Measurements from ENCODE around the gene N4BP2L2. TPM values are rescaled to one million over a fixed set of nuclear protein-coding genes. Genes with fewer than 3 reads are reported as not detected.

N4BP2L2 gene
- total and polyA plus RNA-seq, 7 experiments from 2014 or later, result 129 to 358 (median 216) TPM

DNA sequence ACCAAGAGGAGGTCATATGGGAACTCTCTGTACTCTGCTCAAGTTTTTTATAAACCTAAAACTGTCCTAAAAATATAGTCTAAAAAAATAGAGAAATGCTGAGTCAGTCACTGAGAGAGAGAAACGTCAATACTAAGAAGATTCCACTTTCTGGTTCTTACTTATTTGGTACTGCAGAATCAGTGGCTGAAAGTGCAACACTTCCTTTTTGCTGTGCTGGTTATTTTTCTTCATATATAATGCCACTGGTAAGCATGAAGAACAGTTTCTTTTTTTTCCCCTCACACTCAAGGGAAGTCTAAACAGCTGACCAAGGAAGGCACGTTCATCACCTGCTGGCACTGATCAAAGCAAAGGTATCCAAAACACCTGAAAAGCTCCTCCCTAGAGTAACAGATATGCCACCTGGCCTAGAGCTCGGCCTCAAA, 66.4 kb downstream of the N4BP2L2 start:
- no peaks in the 10 kb centered on the region for H3K27me3 ChIP-seq (ENCODE audit: control insufficient read depth in 2 of 2, insufficient read depth in 2 of 2, low read length in 2 of 2)
- peaks cover 0 to 17% (median 0%) of the 10 kb centered on the region in 7 donors for H3K4me1 Mint-ChIP-seq
- no peak overlapping the region for H3K27ac ChIP-seq (ENCODE audit: low read depth, low read length)
- ATAC-seq, result no peak
- no peaks in the 10 kb centered on the region for H3K4me1 ChIP-seq (ENCODE audit: control insufficient read depth in 2 of 2, insufficient read depth in 2 of 2, low read length in 2 of 2)
- ChIA-PET POLR2A (no interaction called here), CTCF (no interaction called here)
- H3K36me3 Mint-ChIP-seq, result peaks cover 2 to 24% (median 7%) of the 10 kb centered on the region in 5 donors
- intact Hi-C loops (cut with micrococcal nuclease), result no loop called here
- H3K4me3 ChIP-seq (ENCODE audit: low read length), result no peak overlapping the region
- H3K9me3 ChIP-seq (ENCODE audit: control insufficient read depth in 2 of 3, low read length in 3 of 3), result no peaks in the 10 kb centered on the region
- peak overlapping the region in 2 of 9 donors; percentile 41 to 64 for H3K27ac Mint-ChIP-seq
- no peaks in the 10 kb centered on the region for H3K27me3 Mint-ChIP-seq
- no peak for DNase-seq
- H3K36me3 ChIP-seq (ENCODE audit: control insufficient read depth in 2 of 3, insufficient read depth in 3 of 3, low read length in 3 of 3), result no peaks in the 10 kb centered on the region
- peaks cover 0 to 2% (median 0%) of the 10 kb centered on the region in 11 donors for H3K9me3 Mint-ChIP-seq
- no peak overlapping the region for H3K4me3 Mint-ChIP-seq

DNA sequence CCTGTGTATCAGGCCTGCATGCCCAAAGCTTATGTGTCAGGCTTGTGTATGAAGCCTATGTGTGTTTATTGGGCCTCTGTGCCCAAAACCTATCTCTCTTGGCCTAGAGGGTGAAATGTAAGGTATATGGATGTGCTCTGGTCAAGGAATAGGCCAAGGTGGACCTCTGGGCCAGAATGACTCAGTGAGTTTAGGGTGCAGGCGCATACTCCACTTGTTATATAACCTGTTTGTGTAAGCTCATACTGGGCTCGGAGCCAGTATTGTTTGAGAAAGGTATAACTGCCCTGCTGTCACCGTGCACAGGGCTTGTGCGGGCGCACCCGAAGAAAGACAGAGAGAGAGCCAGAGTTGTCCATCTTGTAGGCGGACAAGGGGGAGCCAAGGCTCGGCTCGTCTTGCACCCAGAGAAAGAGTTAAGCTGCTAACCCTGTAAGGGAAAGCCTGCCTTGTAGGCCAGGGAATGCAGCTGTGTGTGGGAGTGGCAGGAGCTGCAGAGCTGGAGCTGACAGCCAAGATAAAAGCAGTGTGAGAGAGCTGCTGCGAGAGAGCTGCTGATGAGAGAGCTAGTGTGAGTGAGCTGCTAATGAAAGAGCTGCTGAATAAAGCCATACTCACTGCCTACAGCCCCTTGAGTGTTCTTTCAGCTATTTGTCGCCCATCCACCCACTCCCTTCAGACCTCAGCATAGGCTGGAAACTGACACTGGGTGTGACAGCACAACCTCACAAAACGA, 67.2 kb downstream of the N4BP2L2 start:
- POLR2A ChIA-PET, result no interaction called here

GRCh38 chr13:32468502-32469142, 70.0 kb downstream of the N4BP2L2 start:
- H3K27ac ChIP-seq (ENCODE audit: low read depth, low read length), result no peak overlapping the region
- no peaks in the 10 kb centered on the region for H3K4me1 ChIP-seq (ENCODE audit: control insufficient read depth in 2 of 2, insufficient read depth in 2 of 2, low read length in 2 of 2)
- intact Hi-C loops (cut with micrococcal nuclease), result loop anchor here (5.0 kb wide), 2 partner anchors 69 to 169 kb away; partner anchors contain the start of gene N4BP2L2 (in 1 of the 2)
- Mint-ChIP-seq H3K9me3 (peaks cover 0 to 2% (median 0%) of the 10 kb centered on the region in 11 donors), H3K4me3 (no peak overlapping the region), H3K27ac (peak overlapping the region in 3 of 9 donors; percentile 3 to 68 (median 7)), H3K27me3 (no peaks in the 10 kb centered on the region), H3K4me1 (peaks cover 0 to 17% (median 0%) of the 10 kb centered on the region in 7 donors), H3K36me3 (peaks cover 0 to 16% (median 1%) of the 10 kb centered on the region in 5 donors)
- POLR2A ChIA-PET, result no interaction called here
- CTCF ChIA-PET, result interaction anchor here (0.7 kb wide), 1 partner anchor 20 kb away, joined by 3 read pairs; no protein-coding TSS in a partner anchor
- DNase-seq (no peak), ATAC-seq (no peak)
- H3K27me3 ChIP-seq (ENCODE audit: control insufficient read depth in 2 of 2, insufficient read depth in 2 of 2, low read length in 2 of 2), result no peaks in the 10 kb centered on the region
- no peaks in the 10 kb centered on the region for H3K9me3 ChIP-seq (ENCODE audit: control insufficient read depth in 2 of 3, low read length in 3 of 3)
- H3K36me3 ChIP-seq (ENCODE audit: control insufficient read depth in 2 of 3, insufficient read depth in 3 of 3, low read length in 3 of 3), result no peaks in the 10 kb centered on the region
- no peak overlapping the region for H3K4me3 ChIP-seq (ENCODE audit: low read length)

More for the DNA sequence above, 67.2 kb downstream of the N4BP2L2 start:
- no peak overlapping the region for H3K4me3 Mint-ChIP-seq
- intact Hi-C loops (cut with micrococcal nuclease), result no loop called here
- Histone ChIP-seq H3K4me1 (ENCODE audit: control insufficient read depth in 2 of 2, insufficient read depth in 2 of 2, low read length in 2 of 2) (no peaks in the 10 kb centered on the region), H3K27ac (ENCODE audit: low read depth, low read length) (no peak overlapping the region), H3K36me3 (ENCODE audit: control insufficient read depth in 2 of 3, insufficient read depth in 3 of 3, low read length in 3 of 3) (no peaks in the 10 kb centered on the region), H3K9me3 (ENCODE audit: control insufficient read depth in 2 of 3, low read length in 3 of 3) (no peaks in the 10 kb centered on the region), H3K4me3 (ENCODE audit: low read length) (no peak overlapping the region), H3K27me3 (ENCODE audit: control insufficient read depth in 2 of 2, insufficient read depth in 2 of 2, low read length in 2 of 2) (no peaks in the 10 kb centered on the region)
- H3K4me1 Mint-ChIP-seq, result peaks cover 0 to 17% (median 0%) of the 10 kb centered on the region in 7 donors
- ATAC-seq (no peak), DNase-seq (no peak)
- CTCF ChIA-PET, result interaction anchor here (0.6 kb wide), 2 partner anchors 22 to 175 kb away, joined by 3 to 5 read pairs; no protein-coding TSS in a partner anchor
- H3K36me3 Mint-ChIP-seq, result peaks cover 0 to 16% (median 4%) of the 10 kb centered on the region in 5 donors
- peaks cover 0 to 2% (median 0%) of the 10 kb centered on the region in 11 donors for H3K9me3 Mint-ChIP-seq
- H3K27ac Mint-ChIP-seq, result peak overlapping the region in 2 of 9 donors; percentile 36 to 64
- no peaks in the 10 kb centered on the region for H3K27me3 Mint-ChIP-seq

DNA sequence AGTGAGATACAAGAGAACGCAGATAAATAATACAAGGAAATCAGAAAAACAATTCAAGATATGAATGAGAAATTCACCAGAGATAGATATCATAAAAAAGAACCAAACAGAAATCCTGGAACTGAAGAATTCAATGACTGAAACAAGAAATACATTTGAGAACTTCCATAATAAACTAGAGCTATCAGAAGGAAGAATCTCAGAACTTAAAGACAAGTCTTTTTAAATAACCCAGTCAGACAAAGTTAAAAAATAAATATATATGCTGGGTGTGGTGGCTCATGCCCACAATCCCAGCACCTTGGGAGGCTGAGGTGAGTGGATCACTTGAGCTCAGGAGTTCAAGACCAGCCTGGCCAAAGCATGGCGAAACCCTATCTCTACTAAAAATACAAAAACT, 82.0 kb downstream of the N4BP2L2 start:
- Histone ChIP-seq H3K9me3 (ENCODE audit: control insufficient read depth in 2 of 3, low read length in 3 of 3) (peaks cover 0 to 25% (median 4%) of the 10 kb centered on the region in 3 experiments), H3K36me3 (ENCODE audit: control insufficient read depth in 2 of 3, insufficient read depth in 3 of 3, low read length in 3 of 3) (no peaks in the 10 kb centered on the region), H3K27ac (ENCODE audit: low read depth, low read length) (no peak overlapping the region), H3K27me3 (ENCODE audit: control insufficient read depth in 2 of 2, insufficient read depth in 2 of 2, low read length in 2 of 2) (no peaks in the 10 kb centered on the region), H3K4me1 (ENCODE audit: control insufficient read depth in 2 of 2, insufficient read depth in 2 of 2, low read length in 2 of 2) (no peaks in the 10 kb centered on the region), H3K4me3 (ENCODE audit: low read length) (no peak overlapping the region)
- H3K27ac Mint-ChIP-seq, result no peak overlapping the region
- no peak for DNase-seq
- H3K36me3 Mint-ChIP-seq, result peaks cover 29 to 76% (median 68%) of the 10 kb centered on the region in 5 donors
- no peak for ATAC-seq
- intact Hi-C loops (cut with micrococcal nuclease), result no loop called here
- no peak overlapping the region for H3K4me3 Mint-ChIP-seq
- peaks cover 0 to 14% (median 0%) of the 10 kb centered on the region in 7 donors for H3K4me1 Mint-ChIP-seq
- H3K9me3 Mint-ChIP-seq, result peaks cover 8 to 59% (median 36%) of the 10 kb centered on the region in 11 donors
- ChIA-PET CTCF (no interaction called here), POLR2A (no interaction called here)
- no peaks in the 10 kb centered on the region for H3K27me3 Mint-ChIP-seq

DNA sequence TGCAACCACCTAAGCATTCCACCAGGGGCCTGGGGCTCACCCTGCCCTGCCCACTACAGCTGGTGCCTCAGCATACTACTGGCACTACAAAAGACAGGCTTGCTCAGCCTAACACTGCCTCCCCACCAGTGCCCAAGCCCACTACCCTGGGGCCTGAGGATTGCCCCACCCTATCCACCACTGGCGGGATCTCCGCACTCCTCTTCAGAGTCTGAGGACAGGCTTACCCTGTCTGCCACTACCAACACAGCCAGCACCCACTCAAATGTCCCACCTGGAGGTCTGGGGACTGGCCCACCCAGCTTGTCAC, 83.0 kb downstream of the N4BP2L2 start:
- Mint-ChIP-seq H3K4me1 (peaks cover 0 to 14% (median 0%) of the 10 kb centered on the region in 7 donors), H3K4me3 (no peak overlapping the region), H3K9me3 (peaks cover 8 to 60% (median 31%) of the 10 kb centered on the region in 11 donors), H3K27ac (no peak overlapping the region), H3K36me3 (peaks cover 29 to 65% (median 59%) of the 10 kb centered on the region in 5 donors), H3K27me3 (no peaks in the 10 kb centered on the region)
- CTCF ChIA-PET, result no interaction called here
- no peak overlapping the region for H3K27ac ChIP-seq (ENCODE audit: low read depth, low read length)
- H3K36me3 ChIP-seq (ENCODE audit: control insufficient read depth in 2 of 3, insufficient read depth in 3 of 3, low read length in 3 of 3), result no peaks in the 10 kb centered on the region
- H3K27me3 ChIP-seq (ENCODE audit: control insufficient read depth in 2 of 2, insufficient read depth in 2 of 2, low read length in 2 of 2), result no peaks in the 10 kb centered on the region
- peaks cover 0 to 25% (median 4%) of the 10 kb centered on the region in 3 experiments for H3K9me3 ChIP-seq (ENCODE audit: control insufficient read depth in 2 of 3, low read length in 3 of 3)
- POLR2A ChIA-PET, result no interaction called here
- intact Hi-C loops (cut with micrococcal nuclease), result no loop called here
- DNase-seq, result no peak
- no peak for ATAC-seq
- H3K4me1 ChIP-seq (ENCODE audit: control insufficient read depth in 2 of 2, insufficient read depth in 2 of 2, low read length in 2 of 2), result no peaks in the 10 kb centered on the region
- H3K4me3 ChIP-seq (ENCODE audit: low read length), result no peak overlapping the region

DNA sequence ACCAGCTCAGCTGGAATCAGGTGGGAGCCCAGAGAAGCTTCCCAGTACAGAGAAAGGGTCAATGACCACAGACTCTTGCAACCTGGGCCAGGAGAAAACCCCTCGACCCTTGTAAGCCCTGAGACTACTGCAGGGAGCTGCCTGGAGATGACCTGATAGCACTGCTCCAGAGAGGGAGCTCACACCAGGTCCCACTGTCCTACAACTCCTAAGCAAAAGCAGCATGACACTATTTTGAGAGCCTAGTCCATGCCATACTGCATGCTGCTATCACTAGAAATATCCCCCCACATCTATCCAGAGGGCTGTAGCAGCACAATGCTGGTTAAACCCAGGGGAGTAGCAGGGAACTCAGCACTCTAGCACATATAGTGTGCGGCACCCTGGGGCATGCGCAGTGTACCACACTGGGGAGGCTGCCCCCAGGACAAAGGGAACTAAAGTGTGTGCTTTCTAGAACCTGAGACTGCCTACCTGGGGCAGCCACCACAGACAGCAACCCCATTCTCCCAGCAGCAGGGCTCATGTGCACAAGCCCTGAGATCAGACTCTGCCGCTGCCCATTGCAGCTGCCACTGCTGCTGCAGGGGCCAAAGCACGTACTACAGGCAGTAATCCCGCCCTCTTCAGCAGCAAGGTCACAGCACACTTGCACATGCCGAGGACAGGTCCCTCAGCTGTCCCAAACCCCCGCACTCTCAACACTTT, 83.6 kb downstream of the N4BP2L2 start:
- ATAC-seq, result no peak
- Histone ChIP-seq H3K27ac (ENCODE audit: low read depth, low read length) (no peak overlapping the region), H3K4me1 (ENCODE audit: control insufficient read depth in 2 of 2, insufficient read depth in 2 of 2, low read length in 2 of 2) (no peaks in the 10 kb centered on the region), H3K36me3 (ENCODE audit: control insufficient read depth in 2 of 3, insufficient read depth in 3 of 3, low read length in 3 of 3) (no peaks in the 10 kb centered on the region), H3K4me3 (ENCODE audit: low read length) (no peak overlapping the region), H3K9me3 (ENCODE audit: control insufficient read depth in 2 of 3, low read length in 3 of 3) (peaks cover 0 to 25% (median 4%) of the 10 kb centered on the region in 3 experiments), H3K27me3 (ENCODE audit: control insufficient read depth in 2 of 2, insufficient read depth in 2 of 2, low read length in 2 of 2) (no peaks in the 10 kb centered on the region)
- DNase-seq, result no peak
- intact Hi-C loops (cut with micrococcal nuclease), result no loop called here
- ChIA-PET CTCF (no interaction called here), POLR2A (interaction anchor here (0.5 kb wide), 1 partner anchor 14 kb away, joined by 5 read pairs; no protein-coding TSS in a partner anchor)
- Mint-ChIP-seq H3K27me3 (no peaks in the 10 kb centered on the region), H3K27ac (no peak overlapping the region), H3K4me3 (no peak overlapping the region), H3K36me3 (peaks cover 26 to 60% (median 56%) of the 10 kb centered on the region in 5 donors), H3K9me3 (peaks cover 8 to 58% (median 30%) of the 10 kb centered on the region in 11 donors), H3K4me1 (peaks cover 0 to 14% (median 0%) of the 10 kb centered on the region in 7 donors)
